PFSK-1 (cell line): ENCODE measurements around the gene PRDM15.

ENCODE experiments used
- FOXP2 ChIP-seq: optimal IDR thresholded peaks from 2 replicates; pipeline ENCODE3; 2011; ENCODE audit warnings: borderline replicate concordance, control low read depth, inconsistent platforms; ENCODE audit not compliant: insufficient read depth; ENCODE audit errors: extremely low read length, extremely low read depth
- POLR2AphosphoS5 ChIP-seq: IDR thresholded peaks from 2 replicates; pipeline ENCODE4 v1.6.1; 2012; ENCODE audit warnings: low read depth, mild to moderate bottlenecking, control low read depth, low read length, moderate library complexity
- REST ChIP-seq, 2 experiments: IDR thresholded peaks; 2 replicates each; pipeline versions ENCODE4 v1.6.1 to v1.8.0; 2011 to 2012; ENCODE audit warnings: low read depth in 2 of 2, low read length in 2 of 2, control low read depth in 1 of 2, inconsistent platforms in 1 of 2, mild to moderate bottlenecking in 1 of 2, moderate library complexity in 1 of 2; ENCODE audit not compliant: insufficient read depth in 1 of 2
- SIN3A ChIP-seq: IDR thresholded peaks from 2 replicates; pipeline ENCODE4 v1.6.1; 2012; ENCODE audit warnings: mild to moderate bottlenecking, low read length, moderate library complexity, borderline replicate concordance; ENCODE audit not compliant: insufficient read depth
- TAF1 ChIP-seq: IDR thresholded peaks from 2 replicates; pipeline ENCODE4 v1.6.1; 2012; ENCODE audit warnings: low read length, control low read depth, borderline replicate concordance; ENCODE audit not compliant: insufficient read depth

PRDM15 gene

GRCh38 chr21:41907496-41908258 is 28.5 kb upstream of the PRDM15 start:
- TF ChIP-seq POLR2AphosphoS5 (no peak), FOXP2 (no peak), SIN3A (no peak), REST (IDR thresholded peaks at IDR 0.05; ENCODE audit: insufficient read depth in 1 of 2, low read depth in 2 of 2, low read length in 2 of 2) (no peak), TAF1 (no peak)

GRCh38 chr21:41906770-41907169 is 27.6 kb upstream of the PRDM15 start:
- TF ChIP-seq SIN3A, result no peak
- no peak for TF ChIP-seq POLR2AphosphoS5
- TF ChIP-seq FOXP2, result no peak
- TF ChIP-seq TAF1, result no peak
- TF ChIP-seq REST (IDR thresholded peaks at IDR 0.05; ENCODE audit: insufficient read depth in 1 of 2, low read depth in 2 of 2, low read length in 2 of 2), result no peak

- no peak for TF ChIP-seq FOXP2
- no peak for TF ChIP-seq POLR2AphosphoS5
- TF ChIP-seq REST (IDR thresholded peaks at IDR 0.05; ENCODE audit: insufficient read depth in 1 of 2, low read depth in 2 of 2, low read length in 2 of 2), result no peak
- no peak for TF ChIP-seq TAF1
- TF ChIP-seq SIN3A, result no peak
Measured at GRCh38 chr21:41903559-41904351, 24.6 kb upstream of the PRDM15 start.

GRCh38 chr21:41902946-41903345 is 23.8 kb upstream of the PRDM15 start:
- TF ChIP-seq SIN3A, result no peak
- TF ChIP-seq REST (IDR thresholded peaks at IDR 0.05; ENCODE audit: insufficient read depth in 1 of 2, low read depth in 2 of 2, low read length in 2 of 2), result no peak
- TF ChIP-seq POLR2AphosphoS5, result no peak
- TF ChIP-seq TAF1, result no peak
- no peak for TF ChIP-seq FOXP2
